Measurements from ENCODE around the gene TMEM178B. TPM values are rescaled to one million over a fixed set of nuclear protein-coding genes. Genes with fewer than 3 reads are reported as not detected.

Gene TMEM178B
- total and polyA plus RNA-seq, 9 of the 15 experiments (the other 6 are each of a cell fraction or from before 2014, with no cell fraction given), result under 0.01 to 0.03 (median 0.01) TPM; not detected in 5

GRCh38 chr7:141103847-141104429, 30.1 kb downstream of the TMEM178B start:
- FAIRE-seq, result no peak
- Histone ChIP-seq H3K4me2 (ENCODE audit: insufficient read depth, low read length) (no peak overlapping the region), H3K79me2 (ENCODE audit: control insufficient read depth, insufficient read depth, low read length) (no peaks in the 10 kb centered on the region), H3K9me3 (replicated peaks; ENCODE audit: control insufficient read depth, insufficient read depth, low read depth, low read length) (no peaks in the 10 kb centered on the region), H4K20me1 (replicated peaks; ENCODE audit: control insufficient read depth, insufficient read depth, low read length) (no peaks in the 10 kb centered on the region), H3K36me3 (ENCODE audit: control insufficient read depth, insufficient read depth, low read length) (no peaks in the 10 kb centered on the region), H3K27me3 (ENCODE audit: control insufficient read depth in 2 of 2, insufficient read depth in 2 of 2, low read length in 2 of 2) (peaks cover 0 to 5% of the 10 kb centered on the region in 2 experiments; a peak in 1 of 5 replicates), H3K9me1 (ENCODE audit: control insufficient read depth, insufficient read depth, low read length) (no peaks in the 10 kb centered on the region), H3K4me1 (replicated peaks in 1 of 2; ENCODE audit: control insufficient read depth in 2 of 2, insufficient read depth in 2 of 2, low read length in 2 of 2) (no peaks in the 10 kb centered on the region), H3K9ac (ENCODE audit: insufficient read depth in 1 of 2, low read depth in 2 of 2, low read length in 2 of 2) (no peak overlapping the region), H3K27ac (ENCODE audit: extremely low read depth, low read depth, low read length) (no peak overlapping the region), H2AFZ (ENCODE audit: low read depth, low read length) (no peak overlapping the region), H3K4me3 (no peak overlapping the region)
- no peak for DNase-seq (ENCODE audit: extremely low read depth in 1 of 4, low spot score in 3 of 4)
- in situ Hi-C loops (cut with MboI) (no loop called here), intact Hi-C loops (cut with micrococcal nuclease) (no loop called here)
- BruUV-seq (replicated peaks), result no TSS peak
- ATAC-seq, result no peak
- 0% methylated on average over 4 of the region's 4 CpGs for WGBS (ENCODE audit: insufficient coverage, low coverage, missing lambda C conversion rate)
- POLR2A ChIA-PET, result no interaction called here
- CTCF ChIA-PET (ENCODE audit: low intra/inter-chr PET ratio), result no interaction called here
- TF ChIP-seq HDAC6 (IDR thresholded peaks at IDR 0.05; ENCODE audit: low read depth, low read length) (no peak), MCM5 (IDR thresholded peaks at IDR 0.05; ENCODE audit: low read depth) (no peak), SPI1 (IDR thresholded peaks at IDR 0.05; ENCODE audit: borderline replicate concordance, low read depth, low read length) (no peak), ZC3H4 (CRISPR knock-in tag; IDR thresholded peaks at IDR 0.05; ENCODE audit: borderline replicate concordance) (no peak), ZNF764 (CRISPR knock-in tag; IDR thresholded peaks at IDR 0.05; ENCODE audit: low read depth) (no peak), ZNF197 (CRISPR knock-in tag; IDR thresholded peaks at IDR 0.05; ENCODE audit: low read depth) (no peak), GTF2F1 (IDR thresholded peaks at IDR 0.05; ENCODE audit: low read depth, low read length) (no peak), SRSF1 (IDR thresholded peaks at IDR 0.05; ENCODE audit: low read depth, low read length) (no peak), ZSCAN32 (CRISPR knock-in tag; IDR thresholded peaks at IDR 0.05) (no peak), MEIS2 (IDR thresholded peaks at IDR 0.05; ENCODE audit: partially characterized antibody) (no peak), REST (IDR thresholded peaks at IDR 0.05; ENCODE audit: borderline replicate concordance) (no peak), REST (CRISPR knock-in tag; IDR thresholded peaks at IDR 0.05; ENCODE audit: low read depth) (no peak), SAFB (IDR thresholded peaks at IDR 0.05; ENCODE audit: borderline replicate concordance, low read depth, low read length) (no peak), KAT2B (IDR thresholded peaks at IDR 0.05; ENCODE audit: low read depth, low read length) (no peak)
